Large intestine (tissue), 3 donors: ENCODE results near the gene PHIP. TPM values are rescaled to one million over a fixed set of nuclear protein-coding genes. Genes with fewer than 3 reads are reported as not detected.

Experiments used
- DNase-seq, 2 donors: peaks; one replicate each; pipeline versions ENCODE4 v3.0.0 to v3.0.0-alpha.2; 2013
- H3K27ac ChIP-seq: one replicate; pipeline ENCODE4 v1.5.1; 2013; ENCODE audit warnings: low read length
- H3K27me3 ChIP-seq: 2 replicates; pipeline ENCODE4 v1.6.1; 2013; ENCODE audit warnings: low read length; ENCODE audit not compliant: control insufficient read depth, insufficient read depth
- H3K36me3 ChIP-seq: 2 replicates; pipeline ENCODE4 v1.6.1; 2013; ENCODE audit warnings: low read length; ENCODE audit not compliant: control insufficient read depth, insufficient read depth
- H3K4me1 ChIP-seq: one replicate; pipeline ENCODE4 v1.6.1; 2013; ENCODE audit warnings: low read length; ENCODE audit not compliant: control insufficient read depth, insufficient read depth
- H3K4me3 ChIP-seq: one replicate; pipeline ENCODE4 v1.5.1; 2013; ENCODE audit warnings: low read length
- H3K9me3 ChIP-seq: one replicate; pipeline ENCODE4 v1.6.1; 2013; ENCODE audit warnings: mild to moderate bottlenecking, low read depth, low read length, moderate library complexity; ENCODE audit not compliant: control insufficient read depth
- WGBS: methylation state at CpG from one replicate; pipeline ENCODE4 v1.1.5; 2013; ENCODE audit warnings: low lambda C conversion rate; ENCODE audit not compliant: insufficient coverage; 5-methylcytosine and 5-hydroxymethylcytosine counted together
- polyA plus RNA-seq: library from polyadenylated mRNA; unstranded; fragments of 120-200 nt; gene quantifications from one replicate; pipeline ENCODE4 v1.2.1, GENCODE V29; 2013

PHIP gene
- polyA plus RNA-seq, 1 donor = 32.5 TPM

DNA sequence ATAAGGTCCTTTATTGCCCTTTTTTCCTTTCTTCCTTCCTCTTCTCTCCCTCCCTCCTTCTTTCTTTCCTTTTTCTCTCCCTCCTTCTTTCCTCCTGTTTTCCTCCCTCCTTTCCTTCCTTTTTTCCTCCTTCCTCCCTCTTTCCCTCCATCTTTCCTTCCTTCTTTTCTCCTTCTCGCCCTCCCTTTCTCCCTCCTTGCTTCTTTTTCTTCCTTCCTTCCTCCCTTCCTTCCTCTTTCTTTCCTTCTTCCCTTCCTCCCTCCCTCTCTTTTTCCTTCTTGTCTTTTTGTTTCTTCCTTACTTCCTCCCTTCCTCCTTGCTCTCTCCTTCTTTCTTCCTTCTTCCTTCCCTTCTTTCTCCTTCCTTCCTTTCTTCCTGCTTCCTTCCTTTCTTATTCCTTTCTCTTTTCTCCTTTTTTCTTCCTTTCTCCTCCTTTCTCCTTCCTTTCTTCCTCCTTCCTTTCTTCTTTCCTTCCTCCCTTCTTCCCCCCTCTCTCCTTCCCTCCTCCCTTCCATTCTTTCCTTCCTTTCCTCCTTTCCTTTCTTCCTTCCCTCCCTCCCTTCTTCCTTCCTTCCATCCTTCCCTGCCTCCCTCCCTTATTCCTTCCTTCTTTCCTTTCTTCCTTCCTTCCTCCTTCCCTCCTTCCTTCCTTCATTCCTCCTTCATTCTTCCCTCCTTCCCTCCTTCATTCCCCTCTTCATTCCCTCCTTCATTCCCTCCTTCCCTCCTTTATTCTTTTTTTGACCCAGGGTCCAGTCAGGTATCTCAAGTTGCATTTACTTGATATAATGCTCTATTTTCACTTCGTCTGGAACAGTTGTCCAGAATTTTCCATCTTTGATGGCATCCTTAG, 11.7 kb upstream of the PHIP start:
- no peak for DNase-seq
- 75% methylated on average over 2 of the region's 2 CpGs for WGBS
- H3K27me3 ChIP-seq = no peaks in the 10 kb centered on the region
- H3K36me3 ChIP-seq = no peaks in the 10 kb centered on the region
- no peak overlapping the region for H3K27ac ChIP-seq
- H3K4me3 ChIP-seq = no peak overlapping the region
- H3K4me1 ChIP-seq = no peaks in the 10 kb centered on the region
- H3K9me3 ChIP-seq = no peaks in the 10 kb centered on the region

DNA sequence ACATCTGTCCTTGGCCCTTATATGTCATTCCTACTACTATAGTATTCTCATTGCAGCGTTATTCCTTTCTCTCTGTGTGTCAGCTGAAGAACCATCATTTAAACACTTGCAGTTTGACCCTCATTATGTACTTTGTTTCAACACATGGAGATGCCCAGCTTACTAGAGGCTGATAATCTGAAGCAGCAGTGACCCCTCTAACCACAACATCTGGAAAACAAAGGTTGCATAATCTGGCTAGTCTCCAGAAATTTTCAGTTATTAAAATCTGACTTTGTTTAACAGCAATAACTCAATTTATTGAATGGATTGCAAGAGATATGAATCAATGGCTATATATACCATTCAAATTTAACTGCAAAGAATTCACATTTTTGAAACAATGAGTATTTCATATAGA, 6.6 kb upstream of the PHIP start:
- no peak for DNase-seq
- H3K27ac ChIP-seq = no peak overlapping the region
- WGBS = 100% methylated on average over 1 of the region's 1 CpG

DNA sequence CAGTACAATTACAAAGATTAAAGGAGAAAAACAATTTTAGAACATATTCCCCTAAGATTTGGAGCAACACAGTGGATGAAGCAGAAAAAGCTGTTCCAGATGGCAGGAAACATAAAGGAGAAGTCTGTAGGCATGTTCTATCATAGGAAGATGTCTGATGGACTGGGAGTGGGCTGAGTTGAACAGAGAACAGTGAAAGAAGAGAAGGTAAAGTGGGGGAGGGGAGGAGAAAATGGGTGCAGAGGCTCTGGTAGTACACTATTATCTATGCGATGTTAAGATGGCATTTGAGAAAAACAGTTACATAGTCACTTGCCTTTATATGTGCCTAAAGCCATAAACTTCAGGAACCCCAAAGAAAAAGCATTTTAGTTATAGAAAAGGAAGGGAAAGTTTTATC, 4.2 kb upstream of the PHIP start:
- H3K27ac ChIP-seq = no peak overlapping the region
- H3K9me3 ChIP-seq = no peaks in the 10 kb centered on the region
- no CpG with 5 or more reads among the region's 1 CpG for WGBS
- no peaks in the 10 kb centered on the region for H3K36me3 ChIP-seq
- H3K4me1 ChIP-seq = peaks cover 3% of the 10 kb centered on the region
- peaks cover 2% of the 10 kb centered on the region for H3K27me3 ChIP-seq
- no peak for DNase-seq
- no peak overlapping the region for H3K4me3 ChIP-seq

More for the DNA sequence above, 6.6 kb upstream of the PHIP start:
- H3K36me3 ChIP-seq = no peaks in the 10 kb centered on the region
- no peak overlapping the region for H3K4me3 ChIP-seq
- H3K9me3 ChIP-seq = no peaks in the 10 kb centered on the region
- peaks cover 3% of the 10 kb centered on the region for H3K4me1 ChIP-seq
- H3K27me3 ChIP-seq = peaks cover 2% of the 10 kb centered on the region

DNA sequence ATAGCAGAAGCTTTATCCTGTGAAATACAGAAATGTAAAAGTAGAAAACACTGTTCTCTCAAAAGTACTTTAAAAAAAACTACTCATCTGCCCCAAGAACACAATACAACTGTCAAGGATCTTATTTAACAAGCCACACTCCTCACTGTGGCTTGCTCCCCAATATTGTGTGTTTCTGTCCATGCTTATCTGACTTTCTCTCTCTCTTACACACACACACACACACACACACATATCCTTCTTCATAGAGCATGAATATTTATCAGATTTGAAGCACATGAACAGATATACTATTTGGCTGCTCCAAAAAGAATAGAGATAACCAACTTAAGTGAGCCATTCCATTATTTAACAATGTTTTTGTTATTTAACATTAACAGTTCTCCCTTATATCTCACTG, 3.6 kb upstream of the PHIP start:
- Histone ChIP-seq H3K4me1 (peaks cover 3% of the 10 kb centered on the region), H3K27me3 (peaks cover 2% of the 10 kb centered on the region), H3K9me3 (no peaks in the 10 kb centered on the region), H3K4me3 (no peak overlapping the region), H3K27ac (no peak overlapping the region), H3K36me3 (no peaks in the 10 kb centered on the region)
- no peak for DNase-seq

DNA sequence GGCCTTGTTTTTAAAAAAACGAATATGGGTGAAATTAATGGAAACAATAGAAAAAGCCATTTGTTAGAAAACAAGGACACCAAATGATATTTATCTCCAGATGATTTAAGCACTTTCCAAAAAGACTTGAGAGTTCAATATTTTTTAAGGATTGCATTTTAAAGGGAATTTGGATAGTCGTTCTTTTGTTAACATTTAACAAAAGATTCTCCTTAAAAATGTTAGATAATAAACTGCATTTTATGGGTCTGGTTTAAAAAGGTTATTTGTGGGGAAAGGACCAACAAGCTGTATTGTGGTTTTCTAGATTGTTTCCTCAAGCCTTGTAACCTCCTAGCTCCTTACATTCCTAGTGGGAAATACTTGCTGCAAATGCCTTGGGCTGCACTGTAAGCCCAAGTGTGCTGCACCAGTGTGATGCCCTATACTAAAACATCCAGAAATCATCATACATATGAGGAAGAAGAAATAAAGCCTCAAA, 1.5 kb upstream of the PHIP start:
- DNase-seq = peak in 1 of 2 donors; percentile 26
- peak overlapping the region; percentile 72 for H3K4me3 ChIP-seq

DNA sequence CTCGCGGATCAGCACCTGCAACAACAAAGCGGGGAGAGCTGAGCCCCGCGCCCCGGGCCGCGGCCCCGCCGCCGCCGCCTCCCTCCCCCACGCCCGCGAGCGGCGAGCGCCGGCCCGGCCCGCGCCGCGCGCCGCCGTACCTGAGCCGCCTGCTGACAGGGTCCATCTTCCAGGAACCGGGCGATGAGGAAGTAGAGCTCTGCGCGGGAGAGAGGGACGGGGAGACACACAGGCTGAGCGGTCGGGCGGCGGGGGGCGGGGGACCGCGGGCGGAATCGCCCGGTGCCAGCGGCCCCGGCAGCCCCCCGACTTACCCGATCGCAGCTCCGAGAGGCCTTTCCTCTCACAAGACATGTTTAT, 359 bp downstream of the PHIP start:
- Histone ChIP-seq H3K27ac (peak overlapping the region; percentile 99), H3K9me3 (no peaks in the 10 kb centered on the region), H3K4me1 (peaks cover 3% of the 10 kb centered on the region), H3K36me3 (no peaks in the 10 kb centered on the region), H3K27me3 (peaks cover 2% of the 10 kb centered on the region), H3K4me3 (peak overlapping the region; percentile 72)
- no CpG with 5 or more reads among the region's 49 CpGs for WGBS
- peak in 1 of 2 donors; percentile 23 for DNase-seq

More for the DNA sequence above, 1.5 kb upstream of the PHIP start:
- Histone ChIP-seq H3K27ac (peak overlapping the region; percentile 99), H3K27me3 (peaks cover 2% of the 10 kb centered on the region), H3K4me1 (peaks cover 3% of the 10 kb centered on the region), H3K36me3 (no peaks in the 10 kb centered on the region), H3K9me3 (no peaks in the 10 kb centered on the region)
- WGBS = 0% methylated on average over 1 of the region's 2 CpGs

DNA sequence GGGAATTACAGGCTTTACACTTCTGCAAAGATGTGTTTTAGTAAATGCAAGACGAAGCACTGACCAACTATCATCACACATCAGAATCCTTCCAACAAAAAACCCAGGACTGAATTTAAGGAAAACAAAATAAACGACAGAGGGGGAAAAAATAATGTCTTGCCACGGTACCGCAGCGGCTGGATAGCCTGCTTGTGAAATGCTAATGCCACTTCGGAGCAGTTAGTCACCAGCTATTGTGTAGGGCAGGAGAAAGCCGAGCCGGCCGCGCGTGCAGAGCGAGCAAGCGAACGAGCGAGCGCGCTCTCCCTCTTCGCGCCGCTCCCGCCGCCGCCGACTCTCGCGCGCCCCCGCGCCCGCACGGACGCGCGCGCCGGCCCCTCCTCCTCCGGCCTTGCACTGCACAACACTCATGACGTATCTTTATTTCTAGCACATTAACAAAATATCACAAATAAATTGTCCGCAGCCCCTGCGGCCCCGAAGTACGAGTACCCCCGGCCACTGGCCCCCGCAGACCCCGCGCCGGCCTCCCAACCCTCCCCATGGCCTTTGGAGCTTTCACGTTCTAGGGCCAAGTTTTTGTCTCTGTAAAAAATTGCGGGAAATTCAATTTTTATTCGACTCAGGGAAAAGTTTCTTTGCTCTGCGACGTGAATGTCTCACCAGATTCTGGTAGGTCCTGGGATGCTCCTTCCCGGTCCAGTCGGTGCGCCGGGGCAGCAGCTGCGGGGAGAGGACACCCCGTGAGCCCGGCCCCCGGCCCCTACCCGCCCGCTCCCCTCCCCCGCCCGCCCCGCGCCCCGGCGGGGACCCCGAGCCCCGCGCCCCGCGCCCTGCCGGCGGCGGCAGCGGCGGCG, 1.0 kb downstream of the PHIP start:
- H3K4me3 ChIP-seq = peak overlapping the region; percentile 77
- no peaks in the 10 kb centered on the region for H3K9me3 ChIP-seq
- WGBS = no CpG with 5 or more reads among the region's 79 CpGs
- peaks cover 3% of the 10 kb centered on the region for H3K4me1 ChIP-seq
- H3K36me3 ChIP-seq = peaks cover 5% of the 10 kb centered on the region
- H3K27ac ChIP-seq = peak overlapping the region; percentile 94
- no peaks in the 10 kb centered on the region for H3K27me3 ChIP-seq
- DNase-seq = peak; percentile 87 to 97

DNA sequence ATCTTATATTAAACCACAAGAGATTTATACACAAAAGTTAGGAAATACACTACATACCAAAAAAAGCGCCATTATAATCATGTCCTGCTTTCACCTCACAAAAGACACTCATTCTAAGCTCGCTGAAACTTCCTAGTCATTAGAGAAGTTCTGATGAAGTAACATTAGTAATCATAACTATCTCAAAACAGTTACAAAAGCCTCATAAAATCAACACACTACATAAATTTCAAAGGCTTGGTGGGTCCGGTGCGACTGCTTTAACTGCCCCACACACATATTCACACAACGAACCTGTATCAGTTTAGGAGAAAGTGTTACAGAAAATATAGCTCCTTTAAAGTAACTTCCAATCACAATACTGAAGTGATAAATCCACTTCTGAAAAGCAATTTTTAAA, 1.9 kb downstream of the PHIP start:
- Histone ChIP-seq H3K4me1 (peaks cover 3% of the 10 kb centered on the region), H3K27me3 (no peaks in the 10 kb centered on the region), H3K9me3 (no peaks in the 10 kb centered on the region), H3K4me3 (peak overlapping the region; percentile 77), H3K27ac (peak overlapping the region; percentile 39), H3K36me3 (peaks cover 5% of the 10 kb centered on the region)
- DNase-seq = peak in 1 of 2 donors; percentile 38
- WGBS = no CpG with 5 or more reads among the region's 5 CpGs

DNA sequence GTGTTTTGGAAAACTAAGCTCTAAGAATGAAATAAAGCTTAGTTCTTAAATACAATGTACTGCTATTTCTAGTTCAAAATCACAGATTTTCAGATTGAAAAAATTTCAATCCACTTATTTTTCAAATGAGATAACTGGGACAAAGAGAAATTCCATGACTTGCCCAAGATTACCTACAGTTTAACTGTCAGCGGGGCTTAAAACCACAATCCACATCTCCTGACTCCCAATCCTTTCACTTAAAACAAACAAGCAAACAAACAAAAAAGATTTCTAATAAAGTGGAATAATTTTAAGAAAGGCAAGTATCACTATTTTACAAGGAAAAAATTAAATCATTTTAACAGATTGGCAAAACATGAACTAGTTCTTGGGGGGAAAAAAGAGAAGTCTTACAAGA, 4.2 kb downstream of the PHIP start:
- H3K36me3 ChIP-seq = peaks cover 5% of the 10 kb centered on the region
- H3K27me3 ChIP-seq = no peaks in the 10 kb centered on the region
- no peak overlapping the region for H3K4me3 ChIP-seq
- no peaks in the 10 kb centered on the region for H3K4me1 ChIP-seq
- no peak overlapping the region for H3K27ac ChIP-seq
- H3K9me3 ChIP-seq = no peaks in the 10 kb centered on the region
- 89% methylated on average over 1 of the region's 1 CpG for WGBS
- DNase-seq = no peak

DNA sequence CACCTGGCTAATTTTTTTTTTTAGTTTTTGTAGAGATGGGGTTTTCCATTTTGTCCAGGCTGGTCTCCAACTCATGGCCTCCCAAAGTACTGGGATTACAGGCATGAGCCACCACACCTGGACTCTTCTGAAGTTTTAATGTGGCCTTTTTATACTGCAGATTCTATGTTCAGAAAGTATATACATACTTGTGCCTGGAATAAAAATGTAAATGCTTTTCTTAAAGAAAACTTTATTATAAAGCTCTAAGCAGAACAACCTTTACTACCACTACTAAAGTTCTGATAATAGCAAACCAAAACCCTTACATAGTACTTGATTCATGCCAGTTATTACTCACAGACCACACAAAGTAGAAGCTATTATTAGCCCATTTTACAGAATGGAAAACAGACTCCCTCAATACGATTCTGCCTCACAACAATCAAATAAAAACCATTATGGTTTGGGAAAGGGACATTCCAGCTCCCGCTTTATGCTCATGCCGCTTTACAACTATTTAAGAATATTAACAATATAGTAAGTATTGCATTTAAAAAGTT, 5.3 kb downstream of the PHIP start:
- Histone ChIP-seq H3K4me3 (no peak overlapping the region), H3K36me3 (peaks cover 5% of the 10 kb centered on the region), H3K4me1 (no peaks in the 10 kb centered on the region), H3K27me3 (no peaks in the 10 kb centered on the region), H3K27ac (no peak overlapping the region), H3K9me3 (no peaks in the 10 kb centered on the region)
- no peak for DNase-seq
- WGBS = 100% methylated on average over 3 of the region's 3 CpGs
